ENCODE data around the gene TNN.
"Not testable (repeated sequence)": the region's sequence is repeated elsewhere in the genome, so short reads cannot be mapped to it uniquely, and the experiment has no call there.

The TNN gene

GRCh38 chr1:175095069-175095468, 27.4 kb downstream of the TNN start:
- TF ChIP-seq CTCF (IDR thresholded peaks at IDR 0.05): no peak

DNA sequence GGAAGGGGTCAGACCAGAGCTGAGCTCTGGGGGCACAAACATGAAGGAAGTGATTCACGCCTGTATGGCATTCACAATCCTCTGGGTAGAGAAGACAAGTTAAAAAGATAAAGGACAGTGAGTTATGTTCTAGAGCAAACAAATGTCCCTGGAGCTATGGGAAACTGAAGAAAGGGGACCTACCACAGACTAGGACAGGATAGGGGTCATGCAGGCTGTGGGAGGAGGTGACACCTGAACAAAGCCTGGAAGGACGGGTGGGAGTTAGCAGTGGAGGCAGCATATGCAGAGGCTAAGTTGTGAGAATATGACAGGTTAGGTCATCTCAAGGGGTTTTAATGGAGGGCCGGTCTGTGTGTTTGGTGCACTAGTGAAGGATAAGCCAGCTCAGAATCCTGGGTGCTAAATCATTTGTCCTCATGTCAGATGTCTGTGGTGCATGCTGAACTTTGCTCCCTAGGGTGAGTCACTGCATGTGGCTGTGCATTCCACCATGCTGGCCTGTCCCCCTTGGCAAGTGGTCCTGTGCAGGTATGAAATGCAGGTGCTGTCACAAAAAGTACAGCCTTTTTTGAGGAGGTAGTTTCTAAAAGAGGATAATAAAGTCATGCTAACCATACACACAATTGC, 28.5 kb downstream of the TNN start:
- no peak for TF ChIP-seq CTCF (IDR thresholded peaks at IDR 0.05)
- Histone ChIP-seq H3K4me3 (no peak overlapping the region), H3K27ac (no peak overlapping the region)
- DNase-seq (ENCODE audit: low spot score): no peak

More at GRCh38 chr1:175095069-175095468, 27.4 kb downstream of the TNN start:
- no peak for DNase-seq (ENCODE audit: low spot score)
- no peak overlapping the region for H3K27ac ChIP-seq
- no peak overlapping the region for H3K4me3 ChIP-seq

GRCh38 chr1:175097361-175097760, 29.7 kb downstream of the TNN start:
- Histone ChIP-seq H3K4me3 (no peak overlapping the region), H3K27ac (no peak overlapping the region)
- no peak for DNase-seq (ENCODE audit: low spot score)
- TF ChIP-seq CTCF (IDR thresholded peaks at IDR 0.05): no peak

DNA sequence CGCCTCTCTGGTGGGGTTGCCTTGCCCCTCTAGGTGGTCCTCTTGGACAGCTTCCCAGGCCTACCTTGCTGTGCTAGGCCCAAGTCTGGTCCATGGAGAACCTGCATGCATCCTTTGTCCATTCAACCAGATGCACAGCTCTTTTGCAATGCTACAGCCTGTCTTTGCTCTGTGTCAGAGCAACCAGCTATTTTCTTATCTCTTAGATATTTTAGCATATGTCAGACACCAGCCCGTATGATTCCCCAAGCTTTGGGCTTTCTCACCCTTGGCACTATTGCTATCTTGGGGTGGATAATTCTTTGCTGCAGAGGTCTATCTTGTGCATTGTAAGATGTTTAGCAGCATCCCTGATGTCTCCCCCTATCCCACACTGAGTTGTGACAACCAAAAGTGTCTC, 32.3 kb downstream of the TNN start:
- no peak for DNase-seq (ENCODE audit: low spot score)
- Histone ChIP-seq H3K4me3 (no peak overlapping the region), H3K27ac (no peak overlapping the region)
- TF ChIP-seq CTCF (IDR thresholded peaks at IDR 0.05): no peak

DNA sequence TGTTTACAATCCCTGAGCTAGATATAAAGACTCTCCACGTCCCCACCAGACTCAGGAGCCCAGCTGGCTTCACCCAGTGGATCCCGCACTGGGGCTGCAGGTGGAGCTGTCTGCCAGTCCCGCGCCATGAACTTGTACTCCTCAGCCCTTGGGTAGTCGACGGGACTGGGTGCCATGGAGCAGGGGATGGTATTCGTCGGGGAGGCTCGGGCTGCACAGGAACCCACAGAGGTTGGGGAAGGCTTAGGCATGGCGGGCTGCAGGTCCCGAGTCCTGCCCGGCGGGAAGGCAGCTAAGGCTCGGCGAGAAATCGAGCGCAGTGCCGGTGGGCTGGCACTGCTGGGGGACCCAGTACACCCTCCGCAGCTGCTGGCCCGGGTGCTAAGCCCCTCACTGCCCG, 34.5 kb downstream of the TNN start:
- not testable (repeated sequence) for H3K27ac ChIP-seq; DNase-seq (ENCODE audit: low spot score); H3K4me3 ChIP-seq

GRCh38 chr1:175106536-175106935, 38.9 kb downstream of the TNN start:
- H3K27ac ChIP-seq; H3K4me3 ChIP-seq; DNase-seq (ENCODE audit: low spot score): not testable (repeated sequence)

DNA sequence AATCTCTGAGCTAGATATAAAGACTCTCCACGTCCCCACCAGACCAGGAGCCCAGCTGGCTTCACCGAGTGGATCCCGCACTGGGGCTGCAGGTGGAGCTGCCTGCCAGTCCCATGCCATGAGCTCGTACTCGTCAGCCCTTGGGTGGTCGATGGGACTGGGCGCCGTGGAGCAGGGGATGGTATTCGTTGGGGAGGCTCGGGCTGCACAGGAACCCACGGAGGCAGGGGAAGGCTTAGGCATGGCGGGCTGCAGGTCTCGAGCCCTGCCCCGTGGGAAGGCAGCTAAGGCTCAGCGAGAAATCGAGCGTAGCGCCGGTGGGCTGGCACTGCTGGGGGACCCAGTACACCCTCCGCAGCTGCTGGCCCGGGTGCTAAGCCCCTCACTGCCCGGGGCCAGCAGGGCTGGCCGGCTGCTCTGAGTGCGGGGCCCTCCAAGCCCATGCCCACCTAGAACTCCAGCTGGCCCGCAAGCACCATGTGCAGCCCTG, 40.7 kb downstream of the TNN start:
- not testable (repeated sequence) for H3K27ac ChIP-seq; DNase-seq (ENCODE audit: low spot score); H3K4me3 ChIP-seq

- Histone ChIP-seq H3K27ac (no peak overlapping the region), H3K4me3 (no peak overlapping the region)
- no peak for DNase-seq (ENCODE audit: low spot score)
- no peak for TF ChIP-seq CTCF (IDR thresholded peaks at IDR 0.05)
Observed at GRCh38 chr1:175114996-175115395, 47.4 kb downstream of the TNN start.
